Activated naive CD8-positive, alpha-beta T cell treated with anti-CD3 and anti-CD28 coated beads, Interleukin-2, amount 50 U/mL, for 24 hours (primary cell): ENCODE data around the gene TRIM43.
"Not testable (repeated sequence)": the region's sequence is repeated elsewhere in the genome, so short reads cannot be mapped to it uniquely, and the experiment has no call there.

ENCODE experiments used
- ATAC-seq: fragments of 150-1000 bp; cut with Tn5 transposase; one replicate; pipeline ENCODE4 v1.10.0; 2021
- DNase-seq: peaks from one replicate; pipeline ENCODE4 v3.0.0; 2021
- H3K27ac Mint-ChIP-seq: one replicate; pipeline ENCODE4 v1.8.0; 2021; ENCODE audit warnings: mild to moderate bottlenecking, mixed read lengths
- H3K27me3 Mint-ChIP-seq: one replicate; pipeline ENCODE4 v1.8.0; 2021; ENCODE audit warnings: mixed read lengths
- H3K36me3 Mint-ChIP-seq: one replicate; pipeline ENCODE4 v1.8.0; 2021; ENCODE audit warnings: low read depth, mixed read lengths
- H3K4me1 Mint-ChIP-seq: one replicate; pipeline ENCODE4 v1.8.0; 2021; ENCODE audit warnings: mixed read lengths
- H3K4me3 Mint-ChIP-seq: one replicate; pipeline ENCODE4 v1.8.0; 2021; ENCODE audit warnings: mild to moderate bottlenecking, moderate library complexity, mixed read lengths
- H3K9me3 Mint-ChIP-seq: one replicate; pipeline ENCODE4 v1.8.0; 2021; ENCODE audit warnings: mixed read lengths

TRIM43 gene

DNA sequence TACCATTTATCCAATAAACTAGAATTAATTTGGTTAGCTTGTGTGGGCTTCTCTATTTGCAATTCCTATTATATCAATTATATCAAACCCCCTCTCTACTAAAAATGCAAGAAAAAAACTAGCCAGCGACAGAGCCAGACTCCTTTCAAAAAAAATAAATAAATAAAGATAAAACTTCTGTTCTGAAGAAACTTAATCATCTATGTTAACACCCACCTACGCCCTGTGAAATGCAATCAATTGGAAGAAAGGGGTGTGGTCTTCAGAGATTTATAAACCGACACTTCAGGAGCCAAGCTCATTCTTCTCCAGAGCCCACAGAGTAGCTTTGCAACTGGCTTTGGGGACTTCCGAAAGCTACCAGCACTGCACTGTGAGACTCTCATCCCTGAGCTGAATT lies at the start of gene TRIM43:
Gene TRIM43 (plus strand): TSS at position 301 of the 400 bp plus-strand sequence. CDS start 2,023 bp downstream, outside the sequence.
- H3K36me3 Mint-ChIP-seq, H3K27me3 Mint-ChIP-seq, DNase-seq, H3K27ac Mint-ChIP-seq, H3K4me3 Mint-ChIP-seq, H3K9me3 Mint-ChIP-seq, H3K4me1 Mint-ChIP-seq, ATAC-seq: not testable (repeated sequence)

DNA sequence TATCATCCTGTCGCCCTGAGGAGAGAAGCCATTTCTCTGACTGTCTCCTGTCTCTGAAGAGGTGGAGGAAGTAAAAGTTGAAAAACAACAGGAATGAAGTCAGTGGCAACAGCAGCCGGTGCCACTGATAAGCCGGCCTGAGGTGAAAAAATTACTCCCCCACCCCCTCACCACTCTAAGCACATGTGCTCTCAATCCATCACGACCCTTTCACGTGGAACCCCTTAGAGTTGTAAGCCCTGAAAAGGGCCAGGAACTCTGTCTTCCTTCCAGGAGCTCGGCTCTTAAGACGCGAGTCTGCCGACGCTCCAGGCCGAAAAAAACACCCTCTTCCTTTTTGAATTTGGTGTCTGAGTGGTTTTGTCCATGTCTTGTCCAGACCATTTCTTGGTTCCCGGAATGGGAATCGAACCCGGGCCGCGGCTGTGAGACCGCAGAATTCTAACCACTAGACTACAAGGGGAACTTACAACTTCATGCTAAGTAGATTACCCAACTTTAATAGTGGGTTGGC lies 40.7 kb upstream of the TRIM43 start:
- ATAC-seq = no peak
- Mint-ChIP-seq H3K27ac (no peak overlapping the region), H3K9me3 (no peaks in the 10 kb centered on the region), H3K4me3 (no peak overlapping the region), H3K27me3 (peaks cover 18% of the 10 kb centered on the region), H3K4me1 (peaks cover 2% of the 10 kb centered on the region), H3K36me3 (no peaks in the 10 kb centered on the region)
- DNase-seq = no peak

DNA sequence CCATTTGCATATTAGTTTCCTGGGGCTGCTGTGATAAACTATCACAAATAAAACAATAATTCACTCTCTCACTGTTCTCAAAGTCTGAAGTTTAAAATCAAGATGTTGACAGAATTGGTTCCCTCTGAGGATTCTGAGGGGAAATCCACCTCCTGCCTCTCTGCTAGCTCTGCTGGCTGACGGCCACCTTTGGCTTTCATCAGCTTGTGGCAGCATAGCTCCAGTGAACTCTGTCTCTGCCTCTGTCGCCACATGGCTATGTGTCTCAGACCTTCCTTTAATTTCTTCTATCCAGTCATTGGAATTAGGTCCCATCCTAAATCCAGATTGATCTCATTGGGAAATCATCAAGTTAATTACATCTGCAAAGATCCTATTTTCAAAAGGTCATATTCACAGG lies 38.9 kb upstream of the TRIM43 start:
- no peak for ATAC-seq
- no peak overlapping the region for H3K4me3 Mint-ChIP-seq
- no peaks in the 10 kb centered on the region for H3K4me1 Mint-ChIP-seq
- no peak for DNase-seq
- H3K27ac Mint-ChIP-seq = no peak overlapping the region
- peaks cover 18% of the 10 kb centered on the region for H3K27me3 Mint-ChIP-seq
- no peaks in the 10 kb centered on the region for H3K9me3 Mint-ChIP-seq
- H3K36me3 Mint-ChIP-seq = no peaks in the 10 kb centered on the region

DNA sequence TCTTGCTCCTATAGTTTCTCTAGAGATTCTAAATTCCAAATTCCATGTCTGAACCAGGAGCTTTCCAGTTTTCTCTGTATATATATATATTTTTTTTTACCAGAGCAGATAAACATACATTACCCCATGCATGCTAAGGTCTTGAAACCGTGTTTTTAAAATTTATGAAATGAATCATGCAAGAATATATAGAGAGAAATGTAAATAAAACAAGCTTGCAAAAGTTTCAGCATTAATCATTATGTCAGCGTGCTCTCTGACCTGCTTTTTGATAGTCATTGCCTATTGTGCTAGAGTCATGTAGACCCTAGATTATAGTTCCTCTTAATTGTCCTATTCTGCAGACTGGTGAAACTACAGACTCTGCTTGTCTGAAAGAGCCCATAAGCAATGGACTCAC lies 22.6 kb upstream of the TRIM43 start:
- no peak for DNase-seq
- Mint-ChIP-seq H3K9me3 (no peaks in the 10 kb centered on the region), H3K4me1 (no peaks in the 10 kb centered on the region), H3K36me3 (no peaks in the 10 kb centered on the region), H3K27me3 (peaks cover 25% of the 10 kb centered on the region), H3K4me3 (no peak overlapping the region), H3K27ac (no peak overlapping the region)
- ATAC-seq = no peak

DNA sequence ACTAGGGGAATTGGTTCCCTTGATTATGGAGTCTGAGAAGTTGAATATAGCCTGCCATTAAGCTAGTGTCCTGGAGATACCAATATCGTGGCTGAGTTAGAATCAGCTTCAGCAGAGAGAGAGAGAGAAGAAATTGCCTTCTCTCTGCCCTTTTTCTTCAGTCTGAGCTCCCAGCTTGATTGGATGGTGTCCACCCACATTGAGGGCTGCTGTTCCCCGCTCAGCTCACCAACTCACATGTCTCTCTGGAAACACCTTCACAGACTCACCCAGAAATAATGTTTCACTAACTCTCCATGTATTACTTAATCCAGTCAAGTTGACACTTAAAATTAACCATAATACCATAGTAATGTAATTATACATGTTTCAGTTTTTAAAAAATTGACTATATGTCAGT lies 17.9 kb upstream of the TRIM43 start:
- no peak overlapping the region for H3K4me3 Mint-ChIP-seq
- H3K4me1 Mint-ChIP-seq = no peaks in the 10 kb centered on the region
- H3K36me3 Mint-ChIP-seq = no peaks in the 10 kb centered on the region
- no peaks in the 10 kb centered on the region for H3K9me3 Mint-ChIP-seq
- H3K27me3 Mint-ChIP-seq = peaks cover 9% of the 10 kb centered on the region
- ATAC-seq (no peak), DNase-seq (no peak)
- H3K27ac Mint-ChIP-seq = no peak overlapping the region

DNA sequence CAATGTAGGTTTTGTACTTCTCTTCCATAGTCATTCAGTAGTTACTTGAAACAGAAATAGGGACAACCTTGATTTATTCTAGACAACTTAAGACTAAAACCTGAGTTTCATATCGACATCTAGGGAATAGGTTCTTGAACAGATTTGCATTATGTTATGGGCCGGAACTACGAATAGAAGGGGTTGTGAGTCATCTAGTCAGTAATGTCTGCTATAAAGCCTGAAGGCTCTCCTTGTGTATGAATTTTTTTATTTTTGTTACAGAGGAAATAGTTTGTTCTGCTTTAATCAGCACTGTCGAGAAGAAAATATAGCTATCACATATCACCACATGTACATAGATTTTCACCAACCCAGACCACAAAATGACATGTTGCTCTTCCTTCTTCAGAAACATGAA lies 17.3 kb upstream of the TRIM43 start:
- DNase-seq = no peak
- H3K36me3 Mint-ChIP-seq = no peaks in the 10 kb centered on the region
- no peaks in the 10 kb centered on the region for H3K4me1 Mint-ChIP-seq
- H3K9me3 Mint-ChIP-seq = no peaks in the 10 kb centered on the region
- H3K27me3 Mint-ChIP-seq = peaks cover 11% of the 10 kb centered on the region
- no peak for ATAC-seq
- H3K4me3 Mint-ChIP-seq = no peak overlapping the region
- H3K27ac Mint-ChIP-seq = no peak overlapping the region

DNA sequence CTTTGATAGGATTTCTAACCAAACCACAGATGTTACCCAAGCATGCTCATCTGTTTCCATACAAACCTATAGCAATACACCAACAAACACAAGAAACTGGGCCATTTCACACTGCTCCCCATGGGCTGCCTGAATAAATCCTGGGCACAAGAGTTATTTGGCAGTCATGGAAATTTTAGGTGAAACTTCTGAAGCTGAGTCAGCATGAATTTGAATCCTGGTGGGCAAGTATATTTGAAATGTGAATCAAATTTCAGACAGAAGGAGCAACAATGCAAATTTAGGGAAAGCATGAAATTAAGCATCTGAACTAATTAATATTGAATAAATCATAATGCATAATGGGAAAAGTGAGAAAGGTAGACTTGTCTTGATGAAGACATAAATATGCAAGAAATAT lies 15.9 kb upstream of the TRIM43 start:
- Mint-ChIP-seq H3K4me3 (no peak overlapping the region), H3K36me3 (no peaks in the 10 kb centered on the region), H3K27me3 (peaks cover 4% of the 10 kb centered on the region), H3K4me1 (no peaks in the 10 kb centered on the region), H3K9me3 (no peaks in the 10 kb centered on the region), H3K27ac (no peak overlapping the region)
- ATAC-seq (no peak), DNase-seq (no peak)

DNA sequence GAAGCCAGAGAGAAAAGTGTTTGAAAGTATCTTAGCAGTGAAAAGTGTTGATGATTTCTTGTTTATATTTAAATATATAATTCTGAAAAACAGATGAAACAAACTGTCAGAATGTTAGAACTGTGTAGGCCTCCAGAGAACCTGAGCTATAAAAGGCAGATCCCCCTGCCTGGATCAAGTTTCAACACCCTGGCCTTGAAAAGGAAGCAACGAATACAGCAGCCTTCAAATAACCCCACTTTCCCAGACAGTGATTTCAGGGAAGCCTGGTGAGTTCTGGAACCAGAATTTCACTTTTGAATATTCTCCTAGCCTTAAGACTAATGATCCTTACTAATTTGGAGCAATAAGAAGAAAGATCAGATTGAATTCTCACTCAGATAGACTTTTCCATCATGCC lies 13.3 kb upstream of the TRIM43 start:
- no peak for ATAC-seq
- Mint-ChIP-seq H3K4me1 (no peaks in the 10 kb centered on the region), H3K9me3 (peaks cover under 1% of the 10 kb centered on the region), H3K36me3 (no peaks in the 10 kb centered on the region), H3K4me3 (no peak overlapping the region), H3K27me3 (peaks cover 7% of the 10 kb centered on the region), H3K27ac (no peak overlapping the region)
- DNase-seq = no peak

DNA sequence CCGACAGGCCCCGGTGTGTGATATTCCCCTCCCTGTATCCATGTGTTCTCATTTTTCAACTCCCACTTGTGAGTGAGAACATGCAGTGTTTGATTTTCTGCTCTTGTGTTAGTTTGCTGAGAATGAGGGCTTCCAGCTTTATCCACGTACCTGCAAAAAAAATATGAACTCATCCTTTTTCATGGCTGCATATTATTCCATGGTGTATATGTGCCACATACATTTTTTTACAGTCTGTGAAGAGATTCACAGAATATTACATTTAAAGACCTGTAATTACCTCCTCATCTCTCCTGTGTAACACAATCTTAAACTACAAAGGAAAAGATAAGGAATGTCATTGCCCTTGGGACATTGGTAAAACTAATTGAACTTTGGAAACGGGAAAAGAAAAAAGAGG lies 8.3 kb upstream of the TRIM43 start:
- not testable (repeated sequence) for H3K36me3 Mint-ChIP-seq, H3K9me3 Mint-ChIP-seq, H3K27ac Mint-ChIP-seq, DNase-seq, H3K4me3 Mint-ChIP-seq, H3K4me1 Mint-ChIP-seq, ATAC-seq
- H3K27me3 Mint-ChIP-seq = peaks cover 14% of the 10 kb centered on the region

DNA sequence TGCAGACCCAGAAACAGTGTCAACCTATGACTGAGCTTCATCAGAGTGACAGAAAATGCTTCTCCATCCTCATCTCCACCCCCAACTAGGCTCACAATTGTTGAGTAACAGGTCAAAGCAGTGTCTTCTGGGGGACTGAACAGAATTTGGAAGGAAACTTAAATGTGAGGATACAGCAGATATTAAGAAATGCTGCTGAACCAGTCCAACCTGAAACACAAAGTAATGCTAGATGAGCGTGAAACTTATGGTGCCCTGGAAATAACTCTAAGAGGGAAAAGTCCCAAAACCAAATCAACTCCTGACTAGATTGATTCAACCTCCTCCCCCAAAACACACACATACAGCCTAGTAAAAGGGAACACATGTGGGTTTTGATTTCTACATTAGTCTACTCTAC lies 7.5 kb upstream of the TRIM43 start:
- H3K36me3 Mint-ChIP-seq, H3K9me3 Mint-ChIP-seq, H3K4me3 Mint-ChIP-seq, H3K4me1 Mint-ChIP-seq, H3K27ac Mint-ChIP-seq, ATAC-seq, DNase-seq: not testable (repeated sequence)
- peaks cover 11% of the 10 kb centered on the region for H3K27me3 Mint-ChIP-seq

DNA sequence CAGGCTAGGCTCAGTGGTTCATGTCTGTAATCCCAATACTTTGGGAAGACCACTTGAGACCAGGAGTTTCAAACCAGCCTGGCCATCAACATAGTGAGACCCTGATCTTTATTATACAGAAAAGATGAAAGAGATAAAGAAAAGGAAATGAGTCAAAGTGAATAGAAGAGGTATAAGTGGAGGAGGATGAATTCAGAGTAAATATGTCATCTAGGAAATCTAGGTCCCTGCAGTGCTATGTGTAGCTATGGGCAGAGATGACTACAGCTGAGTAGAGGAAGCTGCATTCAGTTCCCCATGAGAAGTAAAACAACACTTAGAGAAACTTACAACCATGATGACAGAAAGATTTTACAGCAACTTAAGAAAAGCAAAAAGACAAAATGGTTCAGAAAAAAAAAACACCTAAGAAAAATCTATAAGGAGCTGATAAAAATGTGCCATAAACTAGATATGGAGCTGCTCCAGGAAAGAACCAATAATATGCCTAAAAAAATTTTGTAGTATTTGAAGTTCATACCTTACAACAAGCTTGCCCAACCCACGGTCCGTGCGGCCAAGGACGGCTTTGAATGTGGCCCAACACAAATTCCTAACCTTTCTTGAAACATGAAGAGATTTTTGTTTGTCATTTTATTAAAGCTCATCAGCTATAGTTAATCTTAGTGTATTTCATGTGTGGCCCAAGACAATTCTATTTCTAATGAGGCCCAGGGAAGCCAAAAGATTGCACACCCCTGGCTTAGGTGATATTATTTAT lies 1.8 kb upstream of the TRIM43 start:
- not testable (repeated sequence) for ATAC-seq, H3K27ac Mint-ChIP-seq, H3K36me3 Mint-ChIP-seq, H3K27me3 Mint-ChIP-seq, H3K4me1 Mint-ChIP-seq, DNase-seq, H3K4me3 Mint-ChIP-seq, H3K9me3 Mint-ChIP-seq

DNA sequence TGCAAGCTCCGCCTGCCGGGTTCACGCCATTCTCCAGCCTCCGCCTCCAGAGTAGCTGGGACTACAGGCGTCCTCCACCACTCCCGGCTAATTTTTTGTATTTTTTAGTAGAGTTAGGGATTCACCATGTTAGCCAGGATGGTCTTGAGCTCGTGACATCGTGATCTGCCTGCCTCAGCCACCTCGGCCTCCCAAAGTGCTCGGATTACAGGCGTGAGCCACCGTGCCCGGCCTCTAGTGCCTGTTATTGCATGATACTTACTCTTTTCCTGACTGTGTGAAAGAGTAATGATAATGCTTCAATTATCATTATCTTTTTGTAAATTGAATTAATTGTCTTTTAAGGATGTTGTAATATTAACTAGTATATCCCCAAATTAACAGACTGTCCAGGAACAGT lies 1.2 kb downstream of the TRIM43 start:
- H3K27me3 Mint-ChIP-seq, H3K4me1 Mint-ChIP-seq, H3K4me3 Mint-ChIP-seq, ATAC-seq, H3K27ac Mint-ChIP-seq, H3K9me3 Mint-ChIP-seq, DNase-seq, H3K36me3 Mint-ChIP-seq: not testable (repeated sequence)

DNA sequence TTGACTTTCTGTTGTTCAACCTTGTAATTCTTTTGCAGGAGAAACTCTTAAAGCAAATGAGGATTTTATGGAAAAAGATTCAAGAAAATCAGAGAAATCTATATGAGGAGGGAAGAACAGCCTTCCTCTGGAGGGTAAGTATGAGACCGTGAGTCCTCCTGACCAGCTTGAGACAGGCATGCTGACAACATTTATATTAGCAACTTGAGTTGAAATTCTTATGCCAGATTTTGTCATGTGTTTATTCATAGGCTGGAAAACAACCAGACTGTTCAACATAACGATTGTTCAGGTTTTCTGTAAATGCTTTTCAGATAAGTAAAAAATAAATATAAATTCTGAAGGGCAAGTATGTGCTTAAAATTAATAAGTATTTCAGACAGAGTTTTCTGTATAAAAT lies 3.2 kb downstream of the TRIM43 start:
- H3K27ac Mint-ChIP-seq, H3K36me3 Mint-ChIP-seq, H3K4me1 Mint-ChIP-seq, H3K27me3 Mint-ChIP-seq, ATAC-seq, DNase-seq, H3K9me3 Mint-ChIP-seq, H3K4me3 Mint-ChIP-seq: not testable (repeated sequence)

DNA sequence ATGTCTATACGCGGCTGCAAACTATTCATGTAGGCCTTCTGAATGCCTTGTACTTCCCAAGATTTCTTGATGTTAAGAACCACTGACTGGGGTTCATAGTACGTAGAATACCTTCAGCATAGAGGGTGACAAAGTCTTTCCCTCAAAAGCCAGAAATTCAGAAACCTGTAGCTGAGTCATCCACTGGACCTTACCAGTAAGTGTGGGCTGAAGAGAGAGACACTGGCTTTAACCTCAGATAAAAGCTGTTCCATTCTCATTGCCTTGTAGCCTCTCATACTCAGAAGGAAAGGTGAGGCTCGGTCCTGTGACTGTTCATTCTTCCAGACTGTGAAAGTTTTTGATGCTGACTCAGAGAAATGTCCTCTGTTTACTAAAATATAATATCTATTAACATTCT lies 9.5 kb downstream of the TRIM43 start:
- peak; percentile 20 for ATAC-seq
- H3K27me3 Mint-ChIP-seq, DNase-seq, H3K9me3 Mint-ChIP-seq, H3K27ac Mint-ChIP-seq, H3K4me3 Mint-ChIP-seq, H3K4me1 Mint-ChIP-seq, H3K36me3 Mint-ChIP-seq: not testable (repeated sequence)

DNA sequence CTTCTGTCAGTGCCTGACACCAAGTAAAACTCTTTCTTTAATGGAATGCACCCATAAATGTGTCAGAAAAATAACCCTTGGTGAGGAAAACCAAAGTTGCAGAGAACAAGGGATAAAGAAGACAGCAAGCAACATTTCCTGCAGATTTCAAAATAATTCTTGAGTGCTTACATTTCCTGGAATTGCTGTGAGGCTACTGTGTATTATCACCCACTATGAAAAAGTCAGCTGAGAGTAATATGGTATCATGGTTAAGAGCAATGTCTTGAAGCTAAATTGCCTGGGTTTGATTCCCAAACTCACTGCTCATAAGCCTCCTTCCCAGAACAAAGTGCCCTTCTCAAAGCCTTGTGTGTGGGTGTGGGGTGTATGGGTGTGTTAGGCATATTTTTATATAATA lies 10.3 kb downstream of the TRIM43 start:
- not testable (repeated sequence) for DNase-seq

DNA sequence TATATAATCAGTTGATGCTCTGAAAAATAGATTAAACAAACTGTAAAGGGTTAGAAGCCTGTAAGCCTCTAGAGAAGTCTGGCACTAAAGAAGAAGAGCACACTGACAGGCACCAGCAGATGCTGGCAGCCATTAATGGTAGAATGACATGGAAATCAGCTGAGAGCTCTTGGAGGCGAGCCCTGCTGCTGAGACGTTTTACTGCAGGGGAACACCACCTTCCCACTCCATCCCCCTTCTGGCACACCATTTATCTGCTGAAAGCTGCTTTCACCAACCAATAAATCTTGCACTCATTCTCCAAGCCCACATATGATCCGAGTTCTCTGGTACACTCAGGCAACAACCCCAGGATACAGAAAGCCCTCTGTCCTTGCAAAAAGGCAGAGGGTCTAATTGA lies 16.6 kb downstream of the TRIM43 start:
- H3K4me3 Mint-ChIP-seq, H3K27ac Mint-ChIP-seq, ATAC-seq, H3K4me1 Mint-ChIP-seq, H3K9me3 Mint-ChIP-seq, H3K36me3 Mint-ChIP-seq, H3K27me3 Mint-ChIP-seq, DNase-seq: not testable (repeated sequence)

More for the DNA sequence above, 10.3 kb downstream of the TRIM43 start:
- not testable (repeated sequence) for H3K27me3 Mint-ChIP-seq, H3K4me1 Mint-ChIP-seq, ATAC-seq, H3K27ac Mint-ChIP-seq, H3K4me3 Mint-ChIP-seq, H3K9me3 Mint-ChIP-seq, H3K36me3 Mint-ChIP-seq
